Measurements from ENCODE around the gene LAMC1. TPM values are rescaled to one million over a fixed set of nuclear protein-coding genes. Genes with fewer than 3 reads are reported as not detected.

Gene LAMC1
- total RNA-seq, 4 donors from 2014 or later, result 387 to 474 (median 408) TPM

- Histone ChIP-seq H3K4me1 (peaks cover 0 to 36% (median 26%) of the 10 kb centered on the region in 4 donors), H3K9me3 (no peaks in the 10 kb centered on the region), H3K27me3 (no peaks in the 10 kb centered on the region), H3K36me3 (no peaks in the 10 kb centered on the region), H3K27ac (replicated peaks in 1 of 4) (peak overlapping the region; percentile 44 to 84 (median 67)), H3K4me3 (no peak overlapping the region)
- TF ChIP-seq POLR2AphosphoS5 (IDR thresholded peaks at IDR 0.05), result peak; percentile 26 to 43
- TF ChIP-seq CTCF (IDR thresholded peaks at IDR 0.05), result no peak
- no peak for DNase-seq (ENCODE audit: extremely low spot score)
- intact Hi-C loops (cut with DNase I), result no loop called here
- 39% methylated on average over 3 of the region's 3 CpGs for WGBS
These were observed 171.9 kb downstream of the LAMC1 start for GRCh38 chr1:183195142-183195574.

Small RNA genes lying within 50 kb of the gene (small RNA-seq; reads per million reads assigned to genes)
- 0 reads per million in 3 donors for gene RNU6-41P

Other genes starting within 250 kb of the LAMC1 start
- 1 to 10 TPM; 4.6 to 7.2 (median 6.6) TPM for gene NPL, start 233.6 kb upstream of the LAMC1 start, total RNA-seq
- 10 to 100 TPM; 73.0 to 89.7 (median 74.5) TPM for gene DHX9, start 184.1 kb upstream of the LAMC1 start, total RNA-seq
- under 1 TPM in 1 of 4 donors, not detected in 3; 0.11 TPM for gene SHCBP1L, start 70.3 kb upstream of the LAMC1 start, total RNA-seq
- 10 to 100 TPM; 11.2 to 32.6 (median 14.9) TPM for gene LAMC2, start 162.8 kb downstream of the LAMC1 start, total RNA-seq